Astrocyte (in vitro differentiated cells and primary cell): ENCODE measurements around the gene IRS1.

ENCODE experiments used
- EZH2 ChIP-seq: IDR thresholded peaks from 2 replicates; pipeline ENCODE4 v1.6.1; 2012; ENCODE audit warnings: mild to moderate bottlenecking, low read length, inconsistent platforms; ENCODE audit not compliant: insufficient read depth
- TF ChIP-seq, protein P1 (sequence below): IDR thresholded peaks from 2 replicates; pipeline ENCODE4 v1.5.1; 2011; ENCODE audit warnings: low read depth, mild to moderate bottlenecking, inconsistent platforms, low read length, moderate library complexity; ENCODE audit not compliant: insufficient read depth

DNA sequence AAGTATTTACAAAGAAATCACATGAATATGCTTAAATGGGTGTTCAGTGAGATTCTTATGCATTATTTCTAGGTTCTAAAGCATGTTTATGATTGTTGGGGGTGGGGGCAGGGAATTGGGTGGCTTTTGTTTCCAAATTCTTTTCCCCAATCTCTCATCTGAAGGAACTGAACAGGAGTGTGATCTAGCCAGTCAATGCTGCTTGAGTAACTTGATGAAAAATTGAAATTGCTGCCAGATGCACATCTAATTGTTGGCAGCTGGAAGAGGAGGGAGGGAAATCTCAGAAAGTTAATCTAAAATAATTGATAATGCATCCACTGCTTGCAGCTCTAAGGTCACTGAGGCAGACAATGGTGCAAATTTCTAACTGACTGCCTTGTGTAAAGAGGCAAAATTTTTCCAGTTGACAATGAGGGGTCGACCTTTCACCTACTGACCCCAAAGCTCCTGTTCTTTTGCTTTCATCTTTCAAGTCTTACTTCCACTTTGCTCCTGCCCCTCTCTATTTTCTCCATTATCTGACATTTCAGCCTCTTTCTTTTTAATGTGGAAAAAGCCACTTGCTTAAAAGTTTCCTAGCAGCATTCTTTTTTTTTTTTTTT is 53.3 kb downstream of the IRS1 start:
- TF ChIP-seq, protein P1, sequence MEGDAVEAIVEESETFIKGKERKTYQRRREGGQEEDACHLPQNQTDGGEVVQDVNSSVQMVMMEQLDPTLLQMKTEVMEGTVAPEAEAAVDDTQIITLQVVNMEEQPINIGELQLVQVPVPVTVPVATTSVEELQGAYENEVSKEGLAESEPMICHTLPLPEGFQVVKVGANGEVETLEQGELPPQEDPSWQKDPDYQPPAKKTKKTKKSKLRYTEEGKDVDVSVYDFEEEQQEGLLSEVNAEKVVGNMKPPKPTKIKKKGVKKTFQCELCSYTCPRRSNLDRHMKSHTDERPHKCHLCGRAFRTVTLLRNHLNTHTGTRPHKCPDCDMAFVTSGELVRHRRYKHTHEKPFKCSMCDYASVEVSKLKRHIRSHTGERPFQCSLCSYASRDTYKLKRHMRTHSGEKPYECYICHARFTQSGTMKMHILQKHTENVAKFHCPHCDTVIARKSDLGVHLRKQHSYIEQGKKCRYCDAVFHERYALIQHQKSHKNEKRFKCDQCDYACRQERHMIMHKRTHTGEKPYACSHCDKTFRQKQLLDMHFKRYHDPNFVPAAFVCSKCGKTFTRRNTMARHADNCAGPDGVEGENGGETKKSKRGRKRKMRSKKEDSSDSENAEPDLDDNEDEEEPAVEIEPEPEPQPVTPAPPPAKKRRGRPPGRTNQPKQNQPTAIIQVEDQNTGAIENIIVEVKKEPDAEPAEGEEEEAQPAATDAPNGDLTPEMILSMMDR: no peak
- TF ChIP-seq EZH2: no peak
